IMR-90 (cell line): ENCODE results near the gene SMIM44. TPM values are rescaled to one million over a fixed set of nuclear protein-coding genes. Genes with fewer than 3 reads are reported as not detected.

Source experiments
- ATAC-seq: fragments of 200-7000 bp; cut with Tn5 transposase; 2 replicates; pipeline ENCODE4 v1.9.1; 2020; ENCODE audit warnings: low read depth, mild to moderate bottlenecking, moderate library complexity
- BruUV-seq: library from RNA; stranded (reverse); fragments of 400-500 nt; replicated peaks from 2 replicates; lab custom pipeline; 2021; lab: Mats Ljungman, UMichigan
- CTCF ChIA-PET: fragments of 300-600 bp; formaldehyde crosslinking; extraction: SDS; loops from one replicate; lab custom pipeline; 2021; ENCODE audit warnings: antibody characterized with exemption; lab: Yijun Ruan, JAX
- POLR2A ChIA-PET: fragments of 300-600 bp; sonication (Branson Sonifier 250); formaldehyde crosslinking; loops from one replicate; lab custom pipeline; 2022; ENCODE audit warnings: antibody characterized with exemption; ENCODE audit not compliant: unreplicated experiment; lab: Charles Lee
- DNase-seq: peaks from one replicate; pipeline ENCODE4 v3.0.0; 2013
- H2AFZ ChIP-seq: replicated peaks from 2 replicates; pipeline ENCODE3; 2013; ENCODE audit warnings: low read length, mild to moderate bottlenecking; ENCODE audit not compliant: poor library complexity
- H2AK5ac ChIP-seq: 2 replicates; pipeline ENCODE4 v1.6.1; 2013; ENCODE audit warnings: low read depth, low read length, inconsistent platforms
- H2AK9ac ChIP-seq: replicated peaks from 2 replicates; pipeline ENCODE3; 2013; ENCODE audit warnings: mild to moderate bottlenecking, low read depth, low read length, moderate library complexity; ENCODE audit not compliant: poor library complexity
- H2BK120ac ChIP-seq: 2 replicates; pipeline ENCODE4 v1.6.1; 2013; ENCODE audit warnings: low read depth, low read length, inconsistent platforms
- H2BK15ac ChIP-seq: 3 replicates; pipeline ENCODE4 v1.6.1; 2013; ENCODE audit warnings: low read depth, low read length, inconsistent platforms
- H2BK20ac ChIP-seq: 2 replicates; pipeline ENCODE4 v1.6.1; 2013; ENCODE audit warnings: low read depth, mild to moderate bottlenecking, inconsistent platforms, low read length, moderate library complexity
- H2BK5ac ChIP-seq: 2 replicates; pipeline ENCODE4 v1.6.1; 2013; ENCODE audit warnings: mild to moderate bottlenecking, low read depth, low read length, inconsistent platforms; ENCODE audit not compliant: poor library complexity, severe bottlenecking
- H3K14ac ChIP-seq: replicated peaks from 2 replicates; pipeline ENCODE4 v1.6.1; 2013; ENCODE audit warnings: low read depth, low read length, inconsistent platforms
- H3K18ac ChIP-seq: 2 replicates; pipeline ENCODE4 v1.6.1; 2013; ENCODE audit warnings: low read depth, low read length, control low read depth
- H3K23ac ChIP-seq: 2 replicates; pipeline ENCODE4 v1.6.1; 2013; ENCODE audit warnings: low read depth, low read length, inconsistent platforms
- H3K27ac ChIP-seq: 2 replicates; pipeline ENCODE4 v1.5.1; 2013; ENCODE audit warnings: mild to moderate bottlenecking, control low read depth, low read length; ENCODE audit not compliant: insufficient read depth
- H3K27me3 ChIP-seq: 2 replicates; pipeline ENCODE4 v1.6.1; 2013; ENCODE audit warnings: low read length; ENCODE audit not compliant: control insufficient read depth, insufficient read depth
- H3K36me3 ChIP-seq: 2 replicates; pipeline ENCODE4 v1.6.1; 2013; ENCODE audit warnings: low read length, mixed read lengths; ENCODE audit not compliant: control insufficient read depth, insufficient read depth
- H3K4ac ChIP-seq: 2 replicates; pipeline ENCODE4 v1.6.1; 2013; ENCODE audit warnings: low read depth, low read length, inconsistent platforms
- H3K4me1 ChIP-seq: 2 replicates; pipeline ENCODE4 v1.6.1; 2013; ENCODE audit warnings: low read length, mixed read lengths; ENCODE audit not compliant: control insufficient read depth, insufficient read depth
- H3K4me2 ChIP-seq: 2 replicates; pipeline ENCODE4 v1.6.1; 2013; ENCODE audit warnings: low read depth, mild to moderate bottlenecking, control low read depth, low read length, moderate library complexity
- H3K4me3 ChIP-seq: 2 replicates; pipeline ENCODE4 v1.5.1; 2013; ENCODE audit warnings: low read depth, mild to moderate bottlenecking, control low read depth, low read length, moderate library complexity; ENCODE audit not compliant: insufficient read depth
- H3K56ac ChIP-seq: 2 replicates; pipeline ENCODE4 v1.6.1; 2013; ENCODE audit warnings: low read length, inconsistent platforms; ENCODE audit not compliant: insufficient read depth; ENCODE audit errors: extremely low read depth
- H3K79me1 ChIP-seq, 2 experiments: 2 replicates each; pipeline ENCODE4 v1.6.1; 2013; ENCODE audit warnings: low read length in 2 of 2, inconsistent platforms in 1 of 2, low read depth in 1 of 2
- H3K9ac ChIP-seq: 2 replicates; pipeline ENCODE4 v1.6.1; 2013; ENCODE audit warnings: low read depth, low read length, control low read depth
- H3K9me1 ChIP-seq: 2 replicates; pipeline ENCODE4 v1.6.1; 2013; ENCODE audit warnings: low read length, inconsistent platforms; ENCODE audit not compliant: insufficient read depth
- H3K9me3 ChIP-seq: 2 replicates; pipeline ENCODE4 v1.6.1; 2013; ENCODE audit warnings: low read length; ENCODE audit not compliant: control insufficient read depth, insufficient read depth
- H4K20me1 ChIP-seq: 2 replicates; pipeline ENCODE4 v1.6.1; 2013; ENCODE audit warnings: low read length, inconsistent platforms; ENCODE audit not compliant: insufficient read depth
- H4K5ac ChIP-seq: 2 replicates; pipeline ENCODE4 v1.6.1; 2013; ENCODE audit warnings: mild to moderate bottlenecking, low read depth, low read length, control low read depth
- H4K8ac ChIP-seq, 2 experiments: 2 replicates each; pipeline ENCODE4 v1.6.1; 2013; ENCODE audit warnings: low read depth in 2 of 2, low read length in 2 of 2, control low read depth in 1 of 2, inconsistent platforms in 1 of 2
- H4K91ac ChIP-seq: 2 replicates; pipeline ENCODE4 v1.6.1; 2013; ENCODE audit warnings: low read depth, low read length, inconsistent platforms; ENCODE audit not compliant: insufficient read depth
- BHLHE40 ChIP-seq: fragments of 150-350 bp; IDR thresholded peaks from 2 replicates; pipeline ENCODE4 v1.6.1; 2016; ENCODE audit warnings: mild to moderate bottlenecking, low read depth, low read length
- CHD1 ChIP-seq: IDR thresholded peaks from 2 replicates; pipeline ENCODE4 v1.6.1; 2012; ENCODE audit warnings: low read depth, low read length, improper control_type of control experiment
- WGBS, 2 experiments: methylation state at CpG; one replicate each; pipeline versions ENCODE4 v1.1.5 to v1.1.7; 2013; ENCODE audit warnings: missing lambda C conversion rate in 2 of 2; ENCODE audit not compliant: insufficient read length in 1 of 2; ENCODE audit errors: extremely low coverage in 2 of 2; 5-methylcytosine and 5-hydroxymethylcytosine counted together
- dilution Hi-C: fragments of 300-500 bp; cut with HindIII; formaldehyde crosslinking; loops from one replicate; pipeline ENCODE4 v1.14.3; 2018; ENCODE audit warnings: low sequenced_read_pairs; ENCODE audit not compliant: unreplicated experiment
- in situ Hi-C: fragments of 300-500 bp; cut with MboI; formaldehyde crosslinking; loops from 3 replicates; pipeline ENCODE4 v1.14.3; 2019; ENCODE audit warnings: low sequenced_read_pairs, inconsistent platforms, mixed read lengths
- intact Hi-C: fragments of 100-400 bp; cut with micrococcal nuclease; formaldehyde crosslinking; loops from 2 replicates; pipeline ENCODE4 v1.10.0; 2022
- polyA plus RNA-seq, 3 experiments: library from polyadenylated mRNA; depleted of rRNA; stranded (reverse); fragments of >200 nt; gene quantifications; 2 replicates each; pipeline ENCODE4 v1.2.3, GENCODE V29; 2012; ENCODE audit warnings: low replicate concordance in 1 of 3
- total RNA-seq: library from RNA; depleted of rRNA; stranded (reverse); fragments of >200 nt; gene quantifications from 2 replicates; pipeline ENCODE4 v1.2.3, GENCODE V29; 2012

The SMIM44 gene
- total and polyA plus RNA-seq, 2 of the 4 experiments (the other 2 are of a cell fraction): not detected

DNA sequence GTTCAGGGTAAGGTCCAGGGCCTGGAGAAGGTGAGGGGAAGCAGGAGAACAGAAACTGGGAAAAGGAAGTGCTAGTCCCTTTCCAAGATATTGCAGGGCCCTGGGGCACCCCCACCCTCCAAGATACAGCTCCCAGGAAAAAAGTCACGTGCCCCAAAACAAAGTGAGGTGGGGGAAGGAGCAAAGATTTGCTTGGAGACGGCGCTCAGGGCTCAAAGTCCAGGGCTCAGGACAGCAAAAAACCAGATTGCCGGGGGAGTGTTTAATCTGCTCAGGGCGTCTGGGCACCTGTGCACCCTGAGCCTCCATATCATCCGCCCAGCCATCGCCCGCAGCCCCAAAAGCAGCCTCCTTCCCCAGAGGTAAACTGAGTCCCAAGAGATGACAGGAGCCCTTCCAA, 9.2 kb downstream of the SMIM44 start:
- Histone ChIP-seq H3K14ac (no peak overlapping the region), H3K27me3 (peaks cover 16% of the 10 kb centered on the region), H4K91ac (no peak overlapping the region), H3K9me1 (no peaks in the 10 kb centered on the region), H2BK20ac (no peak overlapping the region), H2AK5ac (no peak overlapping the region), H3K18ac (no peak overlapping the region), H2BK5ac (no peak overlapping the region), H4K8ac (no peak overlapping the region), H3K36me3 (no peaks in the 10 kb centered on the region), H3K56ac (no peak overlapping the region), H2BK120ac (no peak overlapping the region), H3K9ac (no peak overlapping the region), H2BK15ac (no peak overlapping the region), H2AK9ac (no peak overlapping the region), H3K4me3 (no peak overlapping the region), H3K4me2 (no peak overlapping the region), H2AFZ (no peak overlapping the region), H3K27ac (no peak overlapping the region), H4K20me1 (peaks cover 4% of the 10 kb centered on the region), H3K23ac (no peak overlapping the region), H3K4me1 (no peaks in the 10 kb centered on the region), H4K5ac (no peak overlapping the region), H3K4ac (no peak overlapping the region), H3K9me3 (no peaks in the 10 kb centered on the region; the same call in 1 of the 2 replicates), H3K79me1 (no peaks in the 10 kb centered on the region; a peak in 1 of 4 replicates)
- CTCF ChIA-PET: no interaction called here
- no peak for DNase-seq
- ATAC-seq: no peak
- dilution Hi-C loops (no loop called here), intact Hi-C loops (loop anchor here (5.0 kb wide), 1 partner anchor 167 kb away; no protein-coding TSS in a partner anchor), in situ Hi-C loops (loop anchor here (5.0 kb wide), 1 partner anchor 147 kb away; no protein-coding TSS in a partner anchor)
- no CpG with 5 or more reads among the region's 8 CpGs for WGBS, 2 experiments
- no TSS peak for BruUV-seq
- POLR2A ChIA-PET: no interaction called here
- TF ChIP-seq BHLHE40: no peak
- no peak for TF ChIP-seq CHD1
